GM18526 (cell line): ENCODE measurements around the gene BANK1.

Experiments
- POLR2A ChIP-seq: IDR thresholded peaks from 3 replicates; pipeline ENCODE4 v1.6.1; 2011; ENCODE audit not compliant: insufficient read length; ENCODE audit errors: extremely low read depth

Gene BANK1, protein sequence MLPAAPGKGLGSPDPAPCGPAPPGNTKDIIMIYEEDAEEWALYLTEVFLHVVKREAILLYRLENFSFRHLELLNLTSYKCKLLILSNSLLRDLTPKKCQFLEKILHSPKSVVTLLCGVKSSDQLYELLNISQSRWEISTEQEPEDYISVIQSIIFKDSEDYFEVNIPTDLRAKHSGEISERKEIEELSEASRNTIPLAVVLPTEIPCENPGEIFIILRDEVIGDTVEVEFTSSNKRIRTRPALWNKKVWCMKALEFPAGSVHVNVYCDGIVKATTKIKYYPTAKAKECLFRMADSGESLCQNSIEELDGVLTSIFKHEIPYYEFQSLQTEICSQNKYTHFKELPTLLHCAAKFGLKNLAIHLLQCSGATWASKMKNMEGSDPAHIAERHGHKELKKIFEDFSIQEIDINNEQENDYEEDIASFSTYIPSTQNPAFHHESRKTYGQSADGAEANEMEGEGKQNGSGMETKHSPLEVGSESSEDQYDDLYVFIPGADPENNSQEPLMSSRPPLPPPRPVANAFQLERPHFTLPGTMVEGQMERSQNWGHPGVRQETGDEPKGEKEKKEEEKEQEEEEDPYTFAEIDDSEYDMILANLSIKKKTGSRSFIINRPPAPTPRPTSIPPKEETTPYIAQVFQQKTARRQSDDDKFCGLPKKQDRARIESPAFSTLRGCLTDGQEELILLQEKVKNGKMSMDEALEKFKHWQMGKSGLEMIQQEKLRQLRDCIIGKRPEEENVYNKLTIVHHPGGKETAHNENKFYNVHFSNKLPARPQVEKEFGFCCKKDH

DNA sequence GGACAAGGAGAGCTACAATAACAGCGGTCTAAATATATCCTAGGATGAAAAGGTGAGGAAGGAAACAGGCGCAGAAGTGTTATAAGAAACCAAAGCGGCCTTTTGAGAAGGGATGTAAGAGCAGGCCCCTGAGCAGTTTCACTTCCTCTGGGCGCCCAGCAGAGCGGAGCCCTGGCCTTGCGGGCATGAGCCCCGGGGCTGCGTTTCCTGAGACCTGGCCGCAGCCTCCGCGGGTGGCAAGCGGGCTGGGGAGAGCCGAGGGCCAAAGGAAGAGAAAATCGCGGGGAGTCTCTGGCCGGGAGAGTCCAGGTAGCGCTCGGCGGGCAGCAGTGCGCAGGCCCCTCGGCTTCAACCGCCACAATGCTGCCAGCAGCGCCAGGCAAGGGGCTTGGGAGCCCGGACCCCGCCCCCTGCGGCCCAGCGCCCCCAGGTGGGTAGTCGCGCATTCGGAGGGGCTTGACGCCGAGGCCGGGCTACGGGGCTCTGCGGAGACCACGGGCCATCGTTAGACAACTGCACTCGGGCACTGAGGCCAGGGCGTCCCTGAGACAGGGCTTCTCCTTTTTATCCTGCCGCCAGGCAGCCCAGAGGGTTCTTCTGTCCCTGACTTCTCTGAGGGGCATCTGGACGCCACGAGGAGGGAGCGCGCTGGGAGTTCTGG lies at the start of gene BANK1:
Gene BANK1 (plus strand): TSS at position 210 of the 661 bp plus-strand sequence. CDS start 151 bp downstream, at position 361.
- TF ChIP-seq POLR2A = no peak

DNA sequence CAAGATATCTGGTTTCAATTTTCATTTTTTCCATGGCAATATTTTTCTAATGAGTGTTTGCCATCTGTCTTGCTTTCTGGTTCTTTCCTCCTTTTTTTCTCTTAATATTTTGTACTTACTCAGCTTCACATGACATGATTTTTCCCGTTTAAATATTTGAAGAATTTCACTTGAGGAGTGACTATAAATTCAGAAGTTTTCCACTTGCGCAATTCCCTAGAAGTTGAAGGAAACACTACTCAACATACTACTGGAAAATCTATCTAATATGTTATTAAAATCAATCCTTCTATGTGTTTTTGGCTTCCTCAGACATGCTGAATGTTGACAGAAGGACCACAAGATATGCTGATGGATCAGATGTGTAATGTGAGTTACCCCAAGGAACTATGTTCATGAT lies 36.8 kb upstream of the BANK1 start:
- no peak for TF ChIP-seq POLR2A

DNA sequence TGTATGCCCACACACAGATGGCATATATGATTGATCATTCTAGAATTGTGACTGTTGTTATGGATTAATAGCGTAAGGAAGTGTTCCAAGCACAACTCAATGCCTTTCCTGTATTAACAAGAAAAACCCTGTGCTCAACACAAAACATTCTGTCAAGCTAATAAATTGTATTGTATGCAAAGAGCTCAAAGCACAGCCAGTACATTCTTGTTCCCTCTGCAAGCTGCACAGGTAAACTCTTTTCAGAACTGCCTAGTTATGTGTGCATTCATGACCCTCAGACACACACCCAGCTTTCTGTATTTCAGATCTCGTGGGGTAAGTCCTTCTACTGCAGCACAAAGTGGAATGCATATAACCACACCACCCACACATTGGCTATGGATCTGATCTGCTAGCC lies 34.3 kb upstream of the BANK1 start:
- TF ChIP-seq POLR2A = no peak

DNA sequence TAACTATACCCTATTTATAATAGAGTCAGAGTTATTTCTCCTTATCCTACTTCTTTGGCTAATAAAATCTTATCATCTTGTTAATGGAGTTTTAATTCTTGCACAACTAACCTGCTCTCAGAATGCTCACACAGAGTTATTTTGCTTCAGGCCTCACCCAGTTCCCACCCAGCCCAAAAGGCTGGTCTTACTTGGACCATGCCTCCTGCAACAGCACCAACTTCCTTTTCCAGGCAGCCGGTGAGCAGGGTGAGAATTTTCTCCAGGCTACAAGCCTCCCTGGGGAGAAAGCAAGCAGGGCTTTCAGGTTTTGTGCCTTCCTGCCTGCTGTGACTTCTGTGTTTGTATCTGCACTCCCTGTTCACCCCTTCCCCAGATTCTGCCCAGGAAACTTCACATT lies 29.1 kb upstream of the BANK1 start:
- no peak for TF ChIP-seq POLR2A

DNA sequence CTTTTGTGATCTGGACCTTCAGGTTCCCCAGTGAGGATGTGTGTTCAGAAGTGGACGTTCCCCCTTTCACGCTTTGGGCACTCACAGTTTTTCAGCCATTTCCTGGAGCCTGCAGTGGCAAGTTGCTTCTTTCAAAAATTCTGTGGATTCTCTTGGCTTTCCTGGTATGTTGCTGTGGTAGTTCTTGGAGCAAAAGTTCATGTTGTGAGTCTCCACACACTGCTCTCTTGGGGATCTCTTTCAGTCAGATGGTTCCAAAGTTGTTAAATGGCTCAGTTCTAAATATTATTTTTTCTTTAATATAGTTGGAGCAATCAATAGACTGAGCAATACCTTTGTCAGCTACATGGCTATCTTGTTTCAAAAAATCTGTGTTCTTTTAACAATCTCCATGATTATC lies 28.5 kb upstream of the BANK1 start:
- TF ChIP-seq POLR2A = no peak

DNA sequence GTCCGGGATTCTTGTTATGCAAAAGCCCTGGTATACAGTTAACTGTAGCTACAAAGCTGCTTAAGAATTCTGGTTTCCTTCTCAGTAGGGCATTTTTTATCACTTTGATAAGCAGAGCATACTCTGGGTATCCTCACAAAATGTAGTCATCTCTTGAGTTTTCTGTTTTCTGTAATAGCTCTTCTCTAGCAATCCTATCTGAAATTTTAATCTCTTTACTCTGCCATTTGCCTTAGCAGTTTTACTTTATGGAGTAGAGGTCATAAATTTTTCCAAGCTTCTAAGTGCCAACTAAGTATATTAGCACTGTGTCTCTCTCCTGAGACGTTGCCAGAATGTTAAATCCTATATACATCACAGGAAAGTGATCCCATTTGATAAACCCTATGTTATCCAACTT lies 28.0 kb upstream of the BANK1 start:
- TF ChIP-seq POLR2A = no peak

DNA sequence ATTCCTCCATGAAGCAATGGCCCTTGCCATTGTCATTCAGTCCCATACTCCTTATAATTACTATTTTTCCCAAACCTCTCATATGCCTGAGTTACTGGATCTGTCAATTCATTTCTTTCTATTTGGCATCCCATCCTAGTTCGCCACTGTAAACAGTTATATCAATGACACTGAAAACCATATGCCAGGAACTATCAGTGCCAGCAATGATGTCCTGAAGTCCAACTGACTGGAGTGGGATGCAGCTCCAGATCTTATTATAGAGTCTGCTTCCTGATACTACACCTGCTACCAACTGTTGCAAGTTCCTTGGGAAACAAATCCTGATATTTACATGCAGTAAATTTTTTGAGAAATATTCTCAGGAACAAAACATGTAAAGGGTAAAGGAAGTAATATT lies 27.0 kb upstream of the BANK1 start:
- TF ChIP-seq POLR2A = no peak

DNA sequence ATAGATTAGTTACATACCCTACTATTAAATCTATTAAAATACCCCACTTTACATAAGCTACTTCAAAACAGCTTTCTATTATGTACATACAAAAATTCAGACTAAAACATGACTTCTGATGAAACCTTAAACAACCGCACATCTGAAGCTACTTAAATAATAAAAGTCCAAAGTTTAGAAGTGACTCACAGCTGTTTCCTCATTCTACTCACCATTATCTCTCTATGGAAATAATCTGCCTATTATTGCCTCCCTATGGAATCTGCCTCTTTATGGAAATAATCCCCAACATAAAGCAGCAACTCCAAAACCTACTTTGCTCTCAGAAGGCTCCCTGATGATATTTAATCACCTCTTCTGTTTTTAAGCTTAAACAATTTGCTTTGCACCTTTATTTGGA lies 15.7 kb upstream of the BANK1 start:
- no peak for TF ChIP-seq POLR2A

DNA sequence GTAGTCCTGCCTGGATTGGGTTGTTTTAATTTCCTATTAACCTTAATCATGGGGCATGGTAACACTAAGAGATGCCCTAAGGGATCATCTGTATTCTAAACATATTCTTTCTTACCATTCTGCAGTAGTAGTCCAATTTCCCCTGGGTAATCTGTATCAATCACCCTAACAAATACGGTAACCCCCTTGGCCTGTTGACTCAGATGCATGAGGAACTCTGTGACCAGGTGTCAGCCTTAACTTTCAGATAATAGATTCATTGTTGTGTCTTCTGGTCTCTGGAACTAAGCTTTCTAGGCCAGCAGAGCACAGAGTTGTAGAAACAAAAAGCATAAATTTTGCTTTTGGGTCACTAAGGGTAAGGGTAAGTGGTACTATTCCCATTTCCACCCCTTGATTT lies 13.1 kb upstream of the BANK1 start:
- no peak for TF ChIP-seq POLR2A

DNA sequence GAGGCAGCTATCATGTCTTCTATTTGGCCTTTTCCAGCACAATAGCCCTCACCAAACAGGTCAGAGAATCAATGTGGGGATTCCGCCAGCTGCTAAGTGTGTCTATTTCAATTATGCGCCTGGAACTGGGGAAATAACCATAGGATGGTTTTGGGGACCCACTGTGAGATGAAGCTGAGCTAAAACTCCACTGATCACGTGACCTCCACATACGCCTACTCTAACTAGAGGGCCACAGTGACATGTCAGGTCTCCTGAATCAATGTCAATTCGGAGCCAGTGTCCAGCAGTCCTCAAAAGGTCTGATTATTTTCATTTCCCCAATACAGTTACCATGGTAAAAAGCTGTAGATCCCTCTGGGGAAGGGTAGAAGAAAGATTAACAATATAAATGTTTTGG lies 10.2 kb upstream of the BANK1 start:
- no peak for TF ChIP-seq POLR2A

DNA sequence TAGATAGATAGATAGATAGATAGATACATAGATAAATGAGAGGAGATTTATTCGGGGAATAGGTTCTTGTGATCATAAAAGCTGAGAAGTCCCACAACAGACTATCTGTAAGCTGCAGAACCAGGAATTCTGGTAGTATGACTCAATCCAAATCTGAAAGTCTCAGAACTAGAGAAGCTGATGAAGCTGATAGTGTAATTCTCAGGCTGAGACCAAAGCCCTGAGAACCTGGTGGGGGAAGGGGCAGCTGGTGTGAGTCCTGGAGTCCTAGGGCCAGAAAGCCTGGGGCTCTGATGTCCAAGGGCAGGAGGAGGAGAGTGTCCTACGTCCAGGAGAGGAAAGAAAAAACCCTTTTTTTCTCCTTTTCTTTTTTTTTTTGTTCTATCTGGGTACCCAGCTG lies 8.0 kb upstream of the BANK1 start:
- TF ChIP-seq POLR2A = no peak

DNA sequence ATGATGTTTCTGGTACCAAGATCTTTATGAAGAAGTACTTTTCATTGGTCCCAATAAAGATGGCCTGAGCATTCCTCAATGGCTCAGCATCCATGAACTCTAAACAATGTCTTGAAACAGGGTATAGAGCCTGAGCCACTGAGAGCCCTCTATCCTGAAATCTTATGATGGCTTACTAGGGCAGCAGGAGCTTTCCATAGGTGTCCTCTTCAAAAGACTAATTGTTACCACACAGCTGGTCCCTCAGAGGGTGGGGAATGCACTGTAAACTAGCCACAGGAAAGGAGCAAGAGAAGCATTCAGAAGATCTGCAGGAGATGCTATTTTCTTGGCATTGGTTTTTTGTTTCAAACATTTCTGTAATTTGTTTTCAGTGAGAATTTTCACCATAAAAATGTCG lies 5.6 kb upstream of the BANK1 start:
- no peak for TF ChIP-seq POLR2A

DNA sequence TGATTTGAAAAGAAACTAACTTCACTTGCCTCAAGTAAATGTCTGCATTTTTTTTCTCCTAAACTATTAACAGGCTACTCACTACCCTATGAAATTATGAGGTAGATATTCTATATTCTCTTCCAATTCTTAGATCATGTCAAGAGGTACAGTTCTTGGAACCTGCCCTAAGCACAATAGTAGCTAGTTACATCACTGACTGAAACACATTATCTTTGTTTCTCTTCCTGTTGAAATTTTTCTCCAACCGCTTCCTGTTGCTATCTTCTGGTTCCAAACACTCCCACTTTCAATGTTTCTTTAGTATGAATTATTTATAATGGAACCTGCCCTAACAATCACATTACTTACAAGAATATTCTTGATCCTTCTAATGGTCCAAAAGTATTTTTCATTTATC lies 5.0 kb upstream of the BANK1 start:
- no peak for TF ChIP-seq POLR2A

DNA sequence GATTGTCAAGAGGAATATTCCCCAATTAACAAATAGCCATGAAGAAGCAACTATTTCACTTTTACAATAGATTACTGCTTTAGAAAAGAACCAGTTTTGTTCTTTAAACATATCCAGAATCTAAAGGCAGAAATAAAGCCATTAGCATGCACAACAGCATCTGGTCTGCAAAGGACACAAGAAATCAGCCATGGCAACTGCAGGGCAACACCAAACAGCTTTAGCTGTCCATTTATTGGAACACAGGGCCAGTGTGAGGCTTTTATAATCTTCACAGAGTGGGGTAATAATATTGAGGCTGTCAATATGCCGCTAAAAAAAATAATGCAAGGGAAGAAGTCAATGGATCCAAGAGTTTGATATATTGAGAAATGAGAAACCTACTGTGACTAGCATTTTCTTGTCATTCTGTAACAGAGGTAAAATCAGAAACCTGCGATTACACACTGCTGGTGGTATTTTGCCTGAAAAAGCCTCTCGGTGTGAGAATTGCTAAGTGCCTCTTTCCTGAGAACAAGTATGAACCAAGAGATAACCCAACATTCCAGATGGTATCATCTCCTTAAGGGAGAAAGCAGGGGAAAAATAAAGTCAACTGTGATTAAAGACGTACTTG lies 2.7 kb upstream of the BANK1 start:
- TF ChIP-seq POLR2A = no peak

DNA sequence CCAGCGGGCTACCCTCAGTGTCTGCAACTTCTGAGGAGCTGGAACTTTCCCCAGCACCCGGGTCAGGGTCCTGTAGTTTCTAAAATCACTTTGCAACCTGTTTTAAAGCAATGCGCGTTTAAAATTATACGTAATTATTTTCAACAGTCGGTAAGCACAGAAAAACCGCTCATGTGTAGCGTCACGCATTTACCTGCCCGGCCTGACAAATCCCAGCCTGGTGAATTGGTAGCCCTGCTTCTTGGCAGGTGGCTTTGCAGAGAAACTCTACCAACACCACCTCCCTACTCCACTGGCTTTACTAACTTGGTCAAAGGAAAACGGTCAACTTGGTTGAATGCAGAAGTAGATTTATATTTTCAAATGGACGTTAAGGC lies 640 bp downstream of the BANK1 start:
- no peak for TF ChIP-seq POLR2A
